Uterus (tissue), 4 donors: ENCODE measurements around the gene NLRP6. TPM values are rescaled to one million over a fixed set of nuclear protein-coding genes. Genes with fewer than 3 reads are reported as not detected.

ENCODE experiments used
- DNase-seq, 2 donors: peaks; one replicate each; pipeline ENCODE4 v3.0.0-alpha.2; 2019 to 2020
- H3K27ac ChIP-seq, 2 donors: fragments of 200-600 bp; sonication (generic); 1 replicate in 1 of 2; 2 replicates in 1 of 2; pipeline ENCODE4 v1.5.1; 2016 to 2018
- H3K27me3 ChIP-seq, 2 donors: fragments of 200-600 bp; sonication (generic); one replicate each; pipeline ENCODE4 v1.5.1; 2018 to 2019; ENCODE audit warnings: control low read depth in 1 of 2
- H3K36me3 ChIP-seq, 2 donors: fragments of 200-600 bp; sonication (generic); one replicate each; pipeline ENCODE4 v1.5.1; 2019; ENCODE audit warnings: control low read depth in 1 of 2
- H3K4me1 ChIP-seq, 2 donors: fragments of 200-600 bp; sonication (generic); one replicate each; pipeline ENCODE4 v1.5.1; 2018 to 2019; ENCODE audit warnings: control low read depth in 1 of 2
- H3K4me3 ChIP-seq, 2 donors: fragments of 200-600 bp; sonication (generic); 1 replicate in 1 of 2; 2 replicates in 1 of 2; pipeline ENCODE4 v1.5.1; 2018 to 2019; ENCODE audit warnings: mild to moderate bottlenecking in 1 of 2
- H3K9me3 ChIP-seq, 2 donors: fragments of 200-600 bp; sonication (generic); one replicate each; pipeline ENCODE4 v1.5.1; 2019; ENCODE audit warnings: control low read depth in 1 of 2
- CTCF ChIP-seq, 4 experiments: fragments of 200-600 bp in 2 of 4; fragments of 450-650 bp in 2 of 4; sonication (generic) in 2 of 4; IDR thresholded peaks; one replicate each; pipeline ENCODE4 v1.5.1; 2016 to 2019; ENCODE audit warnings: antibody characterized with exemption in 4 of 4, mild to moderate bottlenecking in 2 of 4, moderate library complexity in 1 of 4
- POLR2A ChIP-seq, 2 donors: fragments of 450-650 bp; IDR thresholded peaks; one replicate each; pipeline ENCODE4 v1.6.1; 2016; ENCODE audit warnings: antibody characterized with exemption in 2 of 2, mild to moderate bottlenecking in 1 of 2, moderate library complexity in 1 of 2
- intact Hi-C: fragments of 100-400 bp; cut with DNase I; formaldehyde crosslinking; loops from one replicate; pipeline ENCODE4 v1.15.1; 2023; ENCODE audit warnings: low total_unique reads
- total RNA-seq, 4 donors: library from RNA; depleted of rRNA in 3 of 4; stranded (reverse); fragments of >200 nt in 3 of 4; gene quantifications; one replicate each; pipeline versions ENCODE4 v1.1.0 to v1.2.4, GENCODE V29; 2014 to 2023
- donor health status: DM: yes; HTN: yes; CAD: no.

Gene NLRP6
- total RNA-seq, 4 donors from 2014 or later = 0.30 to 0.51 TPM; not detected in 2

- Histone ChIP-seq H3K4me1 (no peaks in the 10 kb centered on the region), H3K4me3 (no peak overlapping the region), H3K27ac (no peak overlapping the region), H3K36me3 (no peaks in the 10 kb centered on the region), H3K9me3 (no peaks in the 10 kb centered on the region), H3K27me3 (no peaks in the 10 kb centered on the region)
- no peak for TF ChIP-seq CTCF (IDR thresholded peaks at IDR 0.05)
- TF ChIP-seq POLR2A (IDR thresholded peaks at IDR 0.05) = no peak
- DNase-seq = no peak
- intact Hi-C loops = no loop called here
These were observed 21.1 kb upstream of the NLRP6 start for GRCh38 chr11:256952-257737.

GRCh38 chr11:257766-258493, 20.3 kb upstream of the NLRP6 start:
- intact Hi-C loops = no loop called here
- no peak overlapping the region for H3K4me3 ChIP-seq
- no peaks in the 10 kb centered on the region for H3K36me3 ChIP-seq
- H3K9me3 ChIP-seq = no peaks in the 10 kb centered on the region
- no peaks in the 10 kb centered on the region for H3K27me3 ChIP-seq
- no peaks in the 10 kb centered on the region for H3K4me1 ChIP-seq
- H3K27ac ChIP-seq = no peak overlapping the region
- no peak for TF ChIP-seq CTCF (IDR thresholded peaks at IDR 0.05)
- TF ChIP-seq POLR2A (IDR thresholded peaks at IDR 0.05) = no peak
- DNase-seq = no peak

- no peaks in the 10 kb centered on the region for H3K36me3 ChIP-seq
- no peaks in the 10 kb centered on the region for H3K4me1 ChIP-seq
- H3K4me3 ChIP-seq = no peak overlapping the region
- intact Hi-C loops = no loop called here
- H3K27ac ChIP-seq = no peak overlapping the region
- no peaks in the 10 kb centered on the region for H3K27me3 ChIP-seq
- TF ChIP-seq POLR2A (IDR thresholded peaks at IDR 0.05) = no peak
- no peak for TF ChIP-seq CTCF (IDR thresholded peaks at IDR 0.05)
- DNase-seq = no peak
- no peaks in the 10 kb centered on the region for H3K9me3 ChIP-seq
These were observed 18.8 kb upstream of the NLRP6 start for GRCh38 chr11:259413-259812.

- no peak for DNase-seq
- intact Hi-C loops = no loop called here
- Histone ChIP-seq H3K27ac (no peak overlapping the region), H3K4me1 (no peaks in the 10 kb centered on the region), H3K4me3 (no peak overlapping the region), H3K9me3 (peaks cover 0 to 3% of the 10 kb centered on the region in 2 donors), H3K27me3 (no peaks in the 10 kb centered on the region), H3K36me3 (no peaks in the 10 kb centered on the region)
- TF ChIP-seq CTCF (IDR thresholded peaks at IDR 0.05) (no peak), POLR2A (IDR thresholded peaks at IDR 0.05) (no peak)
These were observed 16.6 kb upstream of the NLRP6 start for GRCh38 chr11:261624-262023.
